GM18870 (cell line): ENCODE results near the gene GJB6.

Experiments
- ATAC-seq: cut with Tn5 transposase; IDR thresholded peaks from one replicate; pipeline ENCODE4 v1.9.1; 2021; ENCODE audit warnings: moderate library complexity; ENCODE audit not compliant: unreplicated experiment

Gene GJB6

GRCh38 chr13:20188667-20189553 is 43.2 kb downstream of the GJB6 start:
- no peak for ATAC-seq

DNA sequence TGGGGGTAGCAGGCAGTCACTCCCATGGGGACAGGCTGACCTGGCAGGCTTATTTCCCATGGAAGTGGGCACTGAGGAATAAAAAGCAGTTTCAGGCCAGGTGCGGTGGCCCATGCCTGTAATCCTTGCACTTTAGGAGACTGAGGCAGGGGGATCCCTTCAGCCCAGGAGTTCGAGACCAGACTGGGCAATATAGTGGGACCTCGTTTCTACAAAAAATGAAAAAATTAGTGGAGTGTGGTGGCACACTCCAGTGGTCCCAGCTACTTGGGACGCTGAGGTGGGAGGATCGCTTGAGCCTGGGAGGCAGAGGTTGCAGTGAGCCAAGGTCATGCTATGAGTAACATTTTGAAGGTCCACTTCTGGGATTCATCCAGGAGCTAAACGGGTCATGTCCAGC is 45.3 kb downstream of the GJB6 start:
- no peak for ATAC-seq

DNA sequence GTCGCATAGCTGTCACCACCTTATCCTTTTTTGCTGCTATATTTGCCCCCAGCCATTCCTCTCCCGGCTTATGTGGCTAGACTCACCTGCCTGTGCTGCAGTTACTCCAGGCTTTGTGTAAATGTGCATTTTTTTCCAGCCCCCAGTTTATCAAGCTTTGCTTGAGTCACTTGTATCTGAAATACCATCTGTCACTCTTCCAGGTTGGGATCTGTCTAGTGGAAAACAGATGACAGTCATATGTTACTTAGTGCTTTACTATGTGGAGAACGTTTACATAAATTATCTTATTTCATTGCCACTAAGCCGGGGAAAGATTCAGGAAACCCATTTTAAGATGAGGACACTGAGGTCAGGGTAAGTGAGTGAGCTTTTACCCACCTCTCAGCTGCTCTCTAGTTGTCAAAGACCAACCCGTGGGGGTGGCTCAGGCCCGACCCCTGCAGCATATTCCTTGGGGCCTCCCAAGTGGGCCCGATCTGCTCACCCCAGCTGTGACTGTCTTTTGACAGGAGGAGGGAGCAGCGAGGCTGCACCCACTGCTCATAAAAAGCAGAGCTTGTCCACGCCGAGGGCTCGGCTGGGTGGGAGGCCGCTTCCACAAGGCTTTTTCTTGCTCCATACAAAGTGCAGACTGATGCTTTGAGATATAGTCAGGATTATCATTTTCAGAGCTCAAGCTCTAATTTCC is 46.6 kb downstream of the GJB6 start:
- ATAC-seq: no peak

DNA sequence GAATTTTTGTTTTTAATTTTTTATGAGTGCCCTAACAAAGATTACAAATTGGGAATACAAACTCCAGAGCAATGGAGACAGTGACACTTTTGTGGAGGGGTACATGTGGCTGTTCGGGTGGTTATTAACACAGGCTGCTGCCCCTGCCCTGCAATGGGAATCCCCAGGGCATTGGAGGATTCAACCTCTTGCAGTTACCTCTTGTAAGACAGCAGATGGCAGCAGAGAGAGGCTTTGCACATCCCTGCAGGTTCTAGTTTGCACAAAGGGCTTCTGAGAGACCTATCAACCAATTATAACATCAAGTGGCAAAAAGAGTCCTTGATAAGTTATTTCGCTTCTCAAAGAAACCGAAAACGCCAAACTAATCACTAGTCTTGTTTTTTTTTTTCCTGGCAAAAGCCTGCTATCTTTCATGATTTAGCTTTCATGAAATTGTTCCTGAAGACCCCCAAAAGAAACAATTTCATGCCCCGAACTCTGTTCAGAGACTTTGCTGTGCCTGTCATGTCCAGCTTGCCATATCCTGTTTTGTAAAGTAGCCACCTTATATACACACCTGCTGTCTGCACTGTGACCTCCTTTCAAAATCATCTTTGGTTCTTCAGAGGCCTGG is 49.8 kb downstream of the GJB6 start:
- no peak for ATAC-seq

GRCh38 chr13:20181188-20181587 is 50.9 kb downstream of the GJB6 start:
- no peak for ATAC-seq

GRCh38 chr13:20178156-20178555 is 54.0 kb downstream of the GJB6 start:
- ATAC-seq: no peak

GRCh38 chr13:20177049-20177831 is 54.9 kb downstream of the GJB6 start:
- ATAC-seq: no peak

GRCh38 chr13:20175907-20176652 is 56.0 kb downstream of the GJB6 start:
- no peak for ATAC-seq

DNA sequence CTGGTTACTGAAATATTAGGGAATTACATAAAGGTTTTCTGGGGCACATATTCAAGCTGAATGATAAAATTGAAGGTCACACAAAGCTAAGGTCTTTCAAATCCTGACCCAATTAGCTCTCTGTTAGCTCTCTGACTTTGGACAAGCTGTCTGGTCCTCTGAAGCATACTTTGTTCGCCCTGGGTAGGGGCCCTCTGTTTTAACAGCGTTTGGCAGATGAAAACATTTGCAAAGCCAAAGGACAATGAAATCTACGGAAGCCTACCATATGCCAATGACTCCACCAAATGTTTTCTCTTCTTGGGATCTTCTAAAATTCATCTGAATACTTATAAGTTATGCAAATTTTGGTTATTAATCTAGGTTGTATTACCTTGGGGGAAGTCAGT is 56.7 kb downstream of the GJB6 start:
- no peak for ATAC-seq

- peak; percentile 90 for ATAC-seq
Measured at GRCh38 chr13:20174656-20175405, 57.3 kb downstream of the GJB6 start.

GRCh38 chr13:20173116-20173746 is 58.9 kb downstream of the GJB6 start:
- no peak for ATAC-seq
